Transverse colon (tissue), 4 donors: ENCODE data around the gene ZMYND12.

Experiments
- EP300 ChIP-seq: sonication (generic); formaldehyde crosslinking; IDR thresholded peaks from one replicate; pipeline ENCODE4 v1.6.1; 2017; ENCODE audit warnings: antibody characterized with exemption, low read depth
- POLR2A ChIP-seq: fragments of 450-650 bp; IDR thresholded peaks from one replicate; pipeline ENCODE4 v1.6.1; 2016; ENCODE audit warnings: antibody characterized with exemption, mild to moderate bottlenecking, moderate library complexity
- POLR2AphosphoS5 ChIP-seq, 3 donors: sonication (generic); formaldehyde crosslinking; IDR thresholded peaks; one replicate each; pipeline ENCODE4 v1.6.1; 2016; ENCODE audit warnings: antibody characterized with exemption in 3 of 3
- TF ChIP-seq, protein P1 (sequence below), 5 experiments: fragments of 200-600 bp in 3 of 5; fragments of 450-650 bp in 2 of 5; sonication (generic) in 3 of 5; IDR thresholded peaks; 1 replicate in 2 of 5; 2 replicates in 3 of 5; pipeline ENCODE4 v1.5.1; 2016 to 2017; ENCODE audit warnings: antibody characterized with exemption in 5 of 5, inconsistent platforms in 3 of 5, mild to moderate bottlenecking in 2 of 5, moderate library complexity in 1 of 5

DNA sequence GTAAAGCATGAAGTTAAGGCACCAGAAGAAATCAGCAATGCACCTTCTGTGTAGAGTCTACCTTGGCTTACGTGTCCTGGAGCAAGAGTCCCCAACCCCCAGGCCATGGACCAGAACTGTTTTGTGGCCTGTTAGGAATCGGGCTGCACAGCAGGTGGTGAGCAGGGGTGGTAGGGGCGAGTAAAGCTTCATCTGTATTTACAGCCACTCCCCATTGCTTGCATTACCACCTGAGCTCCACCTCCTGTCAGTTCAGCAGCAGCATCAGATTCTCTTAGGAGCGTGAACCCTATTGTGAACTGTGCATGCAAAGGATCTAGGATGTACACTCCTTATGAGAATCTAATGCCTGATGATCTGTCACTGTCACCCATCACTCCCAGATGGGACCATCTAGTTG lies 21.5 kb downstream of the ZMYND12 start:
- TF ChIP-seq, protein P1, sequence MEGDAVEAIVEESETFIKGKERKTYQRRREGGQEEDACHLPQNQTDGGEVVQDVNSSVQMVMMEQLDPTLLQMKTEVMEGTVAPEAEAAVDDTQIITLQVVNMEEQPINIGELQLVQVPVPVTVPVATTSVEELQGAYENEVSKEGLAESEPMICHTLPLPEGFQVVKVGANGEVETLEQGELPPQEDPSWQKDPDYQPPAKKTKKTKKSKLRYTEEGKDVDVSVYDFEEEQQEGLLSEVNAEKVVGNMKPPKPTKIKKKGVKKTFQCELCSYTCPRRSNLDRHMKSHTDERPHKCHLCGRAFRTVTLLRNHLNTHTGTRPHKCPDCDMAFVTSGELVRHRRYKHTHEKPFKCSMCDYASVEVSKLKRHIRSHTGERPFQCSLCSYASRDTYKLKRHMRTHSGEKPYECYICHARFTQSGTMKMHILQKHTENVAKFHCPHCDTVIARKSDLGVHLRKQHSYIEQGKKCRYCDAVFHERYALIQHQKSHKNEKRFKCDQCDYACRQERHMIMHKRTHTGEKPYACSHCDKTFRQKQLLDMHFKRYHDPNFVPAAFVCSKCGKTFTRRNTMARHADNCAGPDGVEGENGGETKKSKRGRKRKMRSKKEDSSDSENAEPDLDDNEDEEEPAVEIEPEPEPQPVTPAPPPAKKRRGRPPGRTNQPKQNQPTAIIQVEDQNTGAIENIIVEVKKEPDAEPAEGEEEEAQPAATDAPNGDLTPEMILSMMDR (IDR thresholded peaks at IDR 0.05) = no peak
- TF ChIP-seq POLR2AphosphoS5 (IDR thresholded peaks at IDR 0.05) (no peak), POLR2A (no peak), EP300 (no peak)
